DOHH2 (cell line): ENCODE measurements around the gene CACNA1B.

ENCODE experiments used
- EZH2phosphoT487 ChIP-seq: fragments of 200-600 bp; sonication (generic); IDR thresholded peaks from 2 replicates; pipeline ENCODE4 v1.6.1; 2017; ENCODE audit warnings: borderline replicate concordance, mild to moderate bottlenecking, antibody characterized with exemption, low read length, moderate library complexity, mixed read lengths
- TF ChIP-seq, protein P1 (sequence below): fragments of 200-600 bp; sonication (generic); IDR thresholded peaks from one replicate; pipeline ENCODE4 v1.5.1; 2014; ENCODE audit warnings: antibody characterized with exemption, mild to moderate bottlenecking, low read depth, low read length; ENCODE audit not compliant: poor library complexity, severe bottlenecking

GRCh38 chr9:138073808-138074207 lies 196.2 kb downstream of the CACNA1B start:
- TF ChIP-seq, protein P1, sequence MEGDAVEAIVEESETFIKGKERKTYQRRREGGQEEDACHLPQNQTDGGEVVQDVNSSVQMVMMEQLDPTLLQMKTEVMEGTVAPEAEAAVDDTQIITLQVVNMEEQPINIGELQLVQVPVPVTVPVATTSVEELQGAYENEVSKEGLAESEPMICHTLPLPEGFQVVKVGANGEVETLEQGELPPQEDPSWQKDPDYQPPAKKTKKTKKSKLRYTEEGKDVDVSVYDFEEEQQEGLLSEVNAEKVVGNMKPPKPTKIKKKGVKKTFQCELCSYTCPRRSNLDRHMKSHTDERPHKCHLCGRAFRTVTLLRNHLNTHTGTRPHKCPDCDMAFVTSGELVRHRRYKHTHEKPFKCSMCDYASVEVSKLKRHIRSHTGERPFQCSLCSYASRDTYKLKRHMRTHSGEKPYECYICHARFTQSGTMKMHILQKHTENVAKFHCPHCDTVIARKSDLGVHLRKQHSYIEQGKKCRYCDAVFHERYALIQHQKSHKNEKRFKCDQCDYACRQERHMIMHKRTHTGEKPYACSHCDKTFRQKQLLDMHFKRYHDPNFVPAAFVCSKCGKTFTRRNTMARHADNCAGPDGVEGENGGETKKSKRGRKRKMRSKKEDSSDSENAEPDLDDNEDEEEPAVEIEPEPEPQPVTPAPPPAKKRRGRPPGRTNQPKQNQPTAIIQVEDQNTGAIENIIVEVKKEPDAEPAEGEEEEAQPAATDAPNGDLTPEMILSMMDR = no peak
- TF ChIP-seq EZH2phosphoT487 = no peak
